ENCODE results near the gene AMH. TPM values are rescaled to one million over a fixed set of nuclear protein-coding genes. Genes with fewer than 3 reads are reported as not detected.

The AMH gene
- total RNA-seq, 1 donor from 2014 or later, result 5.9 TPM

DNA sequence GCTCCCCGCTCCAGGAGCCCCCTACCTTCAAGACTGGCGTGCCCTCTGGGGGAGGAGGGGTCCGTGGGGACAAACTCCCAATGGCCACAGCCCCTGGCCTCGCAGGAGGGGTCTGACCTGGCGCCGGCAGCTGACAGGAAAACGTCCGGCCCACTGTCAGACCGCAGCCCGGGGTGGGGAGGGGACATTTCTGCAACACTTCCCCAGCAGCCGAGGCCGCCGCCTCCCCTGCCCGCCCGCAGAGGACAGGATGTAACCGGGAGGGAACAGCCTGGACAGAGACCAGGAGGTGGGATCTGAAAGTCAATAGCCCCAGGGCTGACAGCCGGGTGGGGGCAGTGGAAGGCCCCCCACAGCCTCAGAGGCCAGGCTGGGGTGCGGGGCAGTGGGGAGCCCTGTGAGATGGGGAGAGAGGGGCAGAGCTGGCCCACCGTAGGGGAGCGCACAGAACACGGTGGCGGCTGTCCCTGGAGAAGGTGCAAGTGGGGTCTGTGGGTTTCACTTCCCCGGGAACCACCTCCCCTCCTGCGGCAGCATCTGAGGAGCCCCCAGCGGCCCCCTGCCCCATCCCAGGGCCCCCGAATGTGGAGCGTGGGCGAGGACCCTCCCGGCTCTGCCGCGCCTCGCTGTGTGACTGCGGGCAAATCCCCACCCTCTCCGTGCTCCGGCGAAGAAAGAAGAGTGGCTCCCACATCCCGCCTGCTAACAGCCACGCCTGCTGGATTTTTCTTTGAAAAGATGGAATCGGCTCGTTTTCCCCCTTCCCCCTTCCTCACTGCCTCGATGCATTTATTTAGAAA, 33.1 kb downstream of the AMH start, which contains the start of gene PEAK3:
Gene PEAK3 (minus strand): TSS at position 114 of the 800 bp plus-strand sequence. CDS start 1,244 bp downstream, outside the sequence.
- intact Hi-C loops (cut with micrococcal nuclease), result no loop called here

DNA sequence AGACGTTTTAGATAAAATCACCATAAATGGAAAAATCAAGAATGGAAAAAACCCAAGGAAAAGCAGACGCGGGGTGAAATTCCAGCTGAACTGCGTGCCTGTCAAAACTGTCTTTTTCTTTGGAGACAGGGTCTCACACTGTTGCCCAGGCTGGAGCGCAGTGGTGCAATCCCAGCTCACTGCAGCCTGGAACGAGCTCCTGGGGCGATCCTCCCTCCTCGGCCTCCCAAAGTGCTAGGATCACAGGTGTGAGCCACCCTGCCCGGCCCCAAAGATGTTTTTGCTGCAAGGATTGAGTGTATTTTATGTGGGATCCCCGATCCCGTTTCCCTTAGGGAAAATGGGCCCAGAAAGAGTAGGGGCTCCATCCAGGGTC, 33.7 kb downstream of the AMH start:
- intact Hi-C loops (cut with micrococcal nuclease), result no loop called here

DNA sequence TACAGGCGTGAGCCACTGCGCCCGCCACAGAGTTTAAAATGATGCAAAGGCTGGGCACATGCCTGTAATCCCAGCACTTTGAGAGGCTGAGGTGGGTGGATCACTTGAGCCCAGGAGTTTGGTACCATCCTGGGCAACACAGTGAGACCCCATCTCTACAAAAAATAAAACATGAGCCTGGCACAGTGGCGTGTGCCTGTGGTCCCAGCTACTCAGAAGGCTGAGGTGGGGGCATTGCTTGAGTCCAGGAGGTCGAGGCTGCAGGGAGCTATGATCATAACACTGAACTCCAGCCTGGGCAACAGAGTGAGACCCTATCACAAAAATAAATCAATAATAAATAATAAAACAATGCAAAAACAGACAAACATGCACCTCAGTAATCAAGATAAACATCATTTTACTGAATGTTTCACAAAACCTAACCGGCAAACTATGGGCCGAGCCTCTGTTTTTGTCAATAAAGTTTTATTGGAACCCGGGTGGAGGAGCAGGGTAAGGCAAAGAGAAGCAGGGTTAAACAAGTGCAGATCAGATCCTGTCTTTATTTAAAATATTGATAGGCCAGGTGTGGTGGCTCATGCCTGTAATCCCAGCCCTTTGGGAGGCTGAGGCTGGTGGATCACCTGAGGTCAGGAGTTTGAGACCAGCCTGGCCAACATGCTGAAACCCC, 34.8 kb downstream of the AMH start:
- intact Hi-C loops (cut with micrococcal nuclease), result no loop called here

DNA sequence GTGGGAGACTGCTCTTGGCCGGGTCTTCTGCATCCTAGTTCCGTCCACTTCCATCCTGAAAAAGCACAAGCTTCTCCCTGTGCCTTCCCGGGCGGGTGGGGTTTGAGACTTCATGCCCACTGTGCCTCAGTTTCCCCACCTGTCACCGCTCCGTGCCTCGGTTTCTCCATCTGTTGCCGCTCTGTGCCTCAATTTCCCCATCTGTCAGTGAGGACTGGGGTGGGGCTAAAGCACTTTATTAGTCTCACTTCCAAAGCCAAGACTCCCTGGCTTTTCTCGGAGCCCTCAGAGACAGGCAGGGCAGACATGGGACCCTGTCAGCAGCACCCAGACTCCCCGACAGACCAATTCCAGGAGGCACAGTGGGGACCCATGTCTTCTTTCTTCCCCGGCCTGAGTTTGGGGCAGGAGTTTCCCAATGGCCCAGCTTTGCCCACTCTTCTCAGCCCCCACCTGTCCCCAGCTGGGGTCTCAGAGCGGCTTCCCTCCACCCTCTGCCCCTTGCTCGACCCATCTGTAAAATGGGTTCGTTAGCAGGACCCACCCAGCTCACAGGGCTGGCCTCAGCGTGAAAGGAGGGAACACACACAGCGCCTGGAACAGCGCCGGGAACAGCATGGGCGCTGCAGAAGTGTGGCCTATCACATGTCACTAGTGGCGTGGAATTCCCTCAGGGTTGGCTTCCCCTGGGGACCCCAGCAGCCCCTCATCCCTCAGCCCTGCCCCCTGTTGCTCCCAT, 37.4 kb downstream of the AMH start:
- intact Hi-C loops (cut with micrococcal nuclease), result no loop called here

DNA sequence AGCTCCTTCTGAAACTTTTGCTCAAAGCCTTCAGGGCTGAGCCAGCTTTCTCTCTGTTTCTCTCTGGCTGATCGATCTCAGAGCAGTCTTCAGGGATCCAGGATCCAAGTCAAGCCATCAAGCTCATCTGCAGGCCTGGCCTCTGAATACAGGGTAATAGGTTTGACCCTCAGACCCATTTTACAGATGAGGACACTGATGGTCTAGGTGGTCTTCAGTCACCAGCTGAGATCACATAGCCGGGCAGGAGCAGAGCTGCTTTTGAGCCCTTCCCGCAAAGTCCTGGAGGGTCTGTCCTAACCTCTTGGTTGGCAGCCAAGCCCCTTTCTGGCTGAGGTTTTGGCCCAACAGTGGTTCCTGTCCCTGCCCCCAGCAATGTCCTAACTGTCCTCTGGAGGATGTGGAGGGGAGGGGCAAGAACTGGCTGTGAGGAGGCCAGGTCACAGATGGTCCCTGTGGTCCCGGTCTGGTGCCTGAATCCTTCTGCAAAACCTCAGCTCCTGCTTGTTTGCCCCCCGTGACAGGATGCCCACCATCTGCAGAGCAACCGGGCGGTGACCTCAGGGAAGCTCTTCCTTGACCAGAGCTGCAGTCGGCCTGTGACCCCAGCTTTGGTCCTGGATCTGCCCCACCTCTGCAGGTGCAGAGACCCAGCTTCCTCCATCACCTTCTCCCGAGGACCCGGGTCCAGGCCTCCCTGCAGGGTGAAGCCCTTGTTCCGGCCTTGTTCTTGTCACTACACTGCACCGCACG, 38.6 kb downstream of the AMH start:
- intact Hi-C loops (cut with micrococcal nuclease), result no loop called here

DNA sequence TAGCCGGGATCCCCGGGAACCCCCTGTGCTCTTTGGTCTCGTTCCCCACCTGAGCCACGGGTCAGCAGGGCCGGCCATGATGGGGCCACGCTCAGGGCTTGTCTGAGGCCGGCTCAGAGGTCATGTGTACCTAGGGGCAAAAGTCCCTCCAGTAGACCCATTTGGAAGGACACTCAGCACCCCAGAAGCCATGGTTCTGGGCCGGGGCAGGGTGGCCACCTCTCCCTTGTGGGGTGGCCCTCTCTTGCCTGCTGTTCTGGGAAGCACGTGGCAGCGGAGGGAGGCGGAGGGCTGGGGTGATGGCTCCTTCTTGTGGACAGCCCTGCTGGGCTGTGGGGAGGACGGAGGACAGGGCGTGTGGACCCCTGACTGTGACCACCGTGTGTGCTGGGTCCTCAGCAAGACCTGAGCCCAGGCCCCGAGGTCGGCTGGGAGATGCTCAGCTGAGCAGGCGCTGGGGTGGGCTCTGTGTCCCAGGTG, 39.3 kb downstream of the AMH start:
- intact Hi-C loops (cut with micrococcal nuclease), result no loop called here

DNA sequence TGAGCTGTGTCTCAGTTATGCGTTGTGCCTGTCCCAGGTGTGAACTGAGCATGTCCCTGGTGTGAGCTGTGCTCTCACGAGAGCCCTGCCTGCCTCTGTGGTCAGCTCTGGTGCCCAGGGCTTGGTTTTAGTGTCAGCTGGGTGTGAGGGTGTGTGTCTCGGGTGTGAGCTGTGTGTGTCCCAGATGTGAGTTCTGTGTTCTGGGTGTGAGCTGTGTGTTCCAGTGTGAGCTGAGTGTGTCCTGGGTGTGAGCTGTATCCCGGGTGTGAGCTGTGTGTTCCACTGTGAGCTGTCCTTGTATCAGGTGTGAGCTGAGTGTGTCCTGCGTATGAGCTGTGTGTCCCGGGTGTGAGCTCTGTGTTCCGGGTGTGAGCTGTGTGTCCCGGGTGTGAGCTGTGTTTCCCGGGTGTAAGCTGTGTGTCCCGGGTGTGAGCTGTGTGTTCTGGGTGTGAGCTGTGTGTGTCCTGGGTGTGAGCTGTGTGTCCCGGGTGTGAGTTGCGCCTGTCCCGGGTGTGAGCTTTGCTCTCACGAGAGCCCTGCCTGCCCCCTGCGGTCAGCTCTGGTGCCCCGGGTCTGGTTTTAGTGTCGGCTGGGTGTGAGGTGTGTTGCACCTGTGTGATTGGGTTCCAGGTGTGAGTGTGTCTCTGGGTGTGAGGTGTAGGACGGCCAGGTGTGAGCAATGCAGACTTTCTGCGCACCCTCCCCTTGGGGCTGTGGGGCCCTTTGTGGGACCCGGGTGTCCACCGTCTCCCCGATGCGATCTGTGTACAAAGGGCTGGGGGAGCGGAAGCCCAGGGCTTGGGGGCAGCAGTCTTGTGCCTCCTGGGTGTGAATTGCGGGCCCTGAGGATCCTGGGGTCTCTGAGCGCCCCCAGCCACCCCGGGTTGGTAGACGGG, 39.9 kb downstream of the AMH start:
- intact Hi-C loops (cut with micrococcal nuclease), result no loop called here

DNA sequence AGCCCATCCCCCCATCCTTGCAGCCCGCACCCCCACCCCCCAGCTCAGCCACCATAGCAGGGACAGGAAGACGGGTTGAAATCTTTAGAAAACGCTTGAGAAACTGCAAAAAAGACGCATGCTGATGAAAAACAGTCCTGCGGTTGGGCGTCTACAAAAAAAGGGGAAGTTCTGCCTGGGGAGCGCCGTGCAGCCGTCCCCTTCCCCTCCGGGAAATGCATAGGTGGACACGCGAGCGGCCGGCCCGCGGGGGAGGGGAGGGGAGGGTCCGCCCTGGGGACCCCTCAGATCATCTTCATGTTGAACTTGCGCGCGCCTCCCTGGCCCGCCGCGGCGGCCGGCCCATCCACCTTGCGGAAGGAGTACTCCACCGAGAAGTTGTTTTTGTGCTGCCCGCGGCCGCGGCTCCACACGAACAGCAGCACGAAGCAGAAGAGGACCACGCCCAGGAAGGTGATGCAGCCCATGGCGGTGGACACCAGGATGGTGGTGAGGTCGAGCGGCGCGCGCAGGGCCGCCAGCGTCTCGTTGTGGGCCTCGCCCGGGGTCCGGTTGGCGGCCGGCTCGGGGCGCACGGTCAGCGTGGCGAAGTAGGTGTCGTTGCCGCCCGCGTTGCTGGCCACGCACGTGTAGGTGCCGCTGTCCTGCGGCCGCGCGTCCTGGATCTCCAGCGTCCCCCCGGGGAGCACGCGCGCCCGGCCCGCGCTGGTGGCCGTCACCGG, 40.8 kb downstream of the AMH start:
- intact Hi-C loops (cut with micrococcal nuclease), result no loop called here

DNA sequence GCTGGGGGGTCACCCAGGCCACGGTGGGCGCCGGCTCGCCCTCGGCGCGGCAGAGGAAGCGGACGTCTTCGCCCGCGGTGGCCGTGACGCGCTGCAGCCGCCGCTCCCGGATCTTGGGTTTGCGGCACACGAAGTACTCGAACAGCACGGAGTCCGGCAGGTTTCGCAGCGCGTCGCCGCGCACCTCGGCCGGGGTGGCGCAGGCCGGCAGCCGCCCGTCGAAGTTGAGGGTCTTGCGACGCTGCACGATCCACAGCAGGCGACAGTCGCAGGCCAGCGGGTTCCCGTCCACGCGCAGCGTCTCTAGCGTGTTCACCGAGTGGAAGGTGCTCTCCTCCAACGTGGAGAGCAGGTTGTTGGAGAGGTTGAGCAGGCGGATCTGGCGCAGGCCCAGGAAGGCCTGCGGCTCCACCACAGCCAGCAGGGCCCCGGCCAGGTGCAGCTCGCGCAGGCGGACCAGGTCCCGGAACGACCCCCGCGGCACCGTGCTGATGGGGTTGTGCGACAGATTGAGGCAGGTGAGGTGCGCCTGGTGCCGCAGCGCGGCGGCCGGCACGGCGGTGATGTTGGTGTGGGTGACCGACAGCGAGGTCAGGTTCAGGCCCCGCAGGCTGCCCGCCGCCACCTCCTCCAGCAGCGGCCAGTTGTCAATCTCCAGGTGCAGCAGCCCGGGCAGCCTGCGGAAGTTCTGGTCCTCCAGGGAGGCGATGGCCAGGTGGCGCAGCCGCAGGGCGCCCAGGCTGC, 41.5 kb downstream of the AMH start:
- intact Hi-C loops (cut with micrococcal nuclease), result no loop called here

DNA sequence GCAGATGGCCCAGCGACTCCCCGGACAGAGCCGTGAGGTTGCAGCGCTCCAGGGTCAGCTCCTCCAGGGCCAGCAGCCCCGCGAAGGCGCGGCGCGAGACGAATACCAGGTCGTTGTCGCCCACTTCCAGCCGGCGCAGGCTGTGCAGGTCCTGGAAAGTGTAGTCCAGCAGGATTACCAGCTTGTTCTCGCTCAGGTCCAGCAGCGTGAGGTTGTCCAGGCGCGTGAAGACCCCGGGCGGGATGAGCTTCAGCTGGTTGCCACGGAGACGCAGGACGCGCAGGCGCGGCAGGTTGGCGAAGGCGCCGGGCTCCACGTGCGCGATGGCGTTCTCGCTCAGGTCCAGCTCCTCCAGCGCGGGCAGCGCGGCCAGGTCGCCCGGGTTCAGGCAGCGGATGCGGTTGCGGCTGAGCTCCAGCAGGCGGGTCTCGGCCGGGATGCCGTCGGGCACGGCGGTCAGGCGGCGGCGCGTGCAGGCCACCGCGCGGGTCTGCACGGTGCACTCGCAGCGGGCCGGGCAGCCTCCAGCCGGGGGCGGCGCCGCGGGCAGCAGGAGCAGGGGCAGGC, 42.1 kb downstream of the AMH start:
- intact Hi-C loops (cut with micrococcal nuclease), result no loop called here

DNA sequence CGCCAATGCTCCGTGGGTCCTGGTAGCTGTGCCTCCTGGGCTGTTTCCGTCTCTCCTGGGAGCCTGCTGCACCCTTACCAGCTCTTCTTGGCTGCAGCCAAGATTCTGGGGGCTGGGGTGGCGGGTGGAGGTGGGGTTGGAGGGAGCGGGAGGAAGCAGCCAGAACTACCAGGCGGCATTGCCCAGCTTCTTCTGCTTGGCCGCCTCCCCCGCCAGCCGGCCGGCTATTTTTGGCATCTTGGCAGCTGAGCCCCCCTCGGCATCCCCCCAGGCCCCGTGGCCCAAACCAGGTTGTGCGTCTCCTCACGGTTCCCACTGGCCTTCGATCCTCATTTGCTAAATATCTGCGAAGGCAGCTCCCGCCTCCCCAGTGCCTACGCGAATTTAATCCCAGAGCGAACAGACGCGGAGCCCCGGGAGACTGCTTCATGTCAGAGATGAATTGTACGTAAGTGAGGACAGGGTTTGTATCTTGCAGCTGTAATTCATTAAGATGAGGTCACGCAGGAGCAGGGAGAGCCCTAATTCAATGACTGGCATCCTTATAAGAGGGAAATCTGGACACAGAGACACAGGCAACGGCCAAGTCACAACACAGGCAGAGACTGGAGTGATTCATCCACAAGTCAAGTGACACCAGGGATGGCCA, 45.7 kb downstream of the AMH start:
- intact Hi-C loops (cut with micrococcal nuclease), result no loop called here

DNA sequence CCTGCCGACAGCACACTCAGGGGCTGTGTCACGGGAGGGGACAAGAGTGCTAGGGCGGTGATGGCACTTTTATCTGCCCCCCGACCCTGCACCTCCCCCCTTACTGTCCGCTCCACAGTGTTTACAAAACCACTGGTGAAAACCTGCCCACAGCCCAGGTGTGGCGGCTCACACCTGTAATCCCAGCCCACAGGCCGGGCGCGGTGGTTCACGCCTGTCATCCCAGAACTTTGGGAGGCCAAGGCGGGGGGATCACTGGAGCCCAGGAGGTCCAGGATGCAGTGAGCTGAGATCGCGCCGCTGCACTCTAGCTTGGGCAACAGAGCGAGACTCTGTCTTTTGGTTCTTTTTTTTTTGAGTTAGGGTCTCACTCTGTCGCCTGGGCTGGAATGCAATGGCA, 47.0 kb downstream of the AMH start:
- intact Hi-C loops (cut with micrococcal nuclease), result no loop called here

DNA sequence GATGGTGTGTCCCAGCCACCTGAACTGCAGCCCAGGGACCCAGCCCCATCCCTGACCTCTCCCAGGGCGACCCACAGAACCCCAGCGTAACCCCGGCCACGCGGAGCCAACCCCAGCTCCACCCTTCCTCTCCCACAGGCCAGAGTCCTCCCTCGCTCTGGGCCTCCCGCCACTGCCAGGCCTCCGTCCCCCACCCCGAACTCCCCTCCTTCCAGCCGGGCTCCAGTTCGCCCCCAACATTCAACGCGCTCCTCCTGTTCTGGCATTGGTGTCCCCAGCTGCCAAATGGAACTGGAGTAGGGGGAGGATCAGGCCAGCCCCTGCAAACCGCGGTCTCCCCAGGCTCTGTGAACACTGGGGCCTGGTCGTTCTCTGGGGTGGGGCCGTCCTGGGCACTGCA, 51.4 kb downstream of the AMH start:
- intact Hi-C loops (cut with micrococcal nuclease), result no loop called here

Other genes with a start within 250 kb of the AMH start
- 50.1 and 56.1 TPM in 2 replicates for gene BTBD2, start 233.6 kb upstream of the AMH start, total RNA-seq
- gene MKNK2, start 198.1 kb upstream of the AMH start, total RNA-seq, result 190 TPM in 2 replicates
- gene MOB3A, start 153.0 kb upstream of the AMH start, total RNA-seq, result 228 and 239 TPM in 2 replicates
- gene IZUMO4, start 152.4 kb upstream of the AMH start, total RNA-seq, result 7.3 and 8.9 TPM in 2 replicates
- 104 and 113 TPM in 2 replicates for gene AP3D1, start 97.8 kb upstream of the AMH start, total RNA-seq
- 67.1 and 72.3 TPM in 2 replicates for gene DOT1L, start 85.4 kb upstream of the AMH start, total RNA-seq
- gene PLEKHJ1, start 13.0 kb upstream of the AMH start, total RNA-seq, result 72.5 and 74.4 TPM in 2 replicates
- 135 and 147 TPM in 2 replicates for gene SF3A2, start 12.5 kb upstream of the AMH start, total RNA-seq
- 0.16 and 0.45 TPM in 2 replicates for gene JSRP1, start 7.1 kb downstream of the AMH start, total RNA-seq
- 0.82 and 0.84 TPM in 2 replicates for gene PEAK3, start 32.9 kb downstream of the AMH start, total RNA-seq
- gene LINGO3, start 58.8 kb downstream of the AMH start, total RNA-seq, result 0.23 and 0.41 TPM in 2 replicates
- 148 and 150 TPM in 2 replicates for gene LSM7, start 79.3 kb downstream of the AMH start, total RNA-seq
- gene SPPL2B, start 79.4 kb downstream of the AMH start, total RNA-seq, result 76.4 and 78.1 TPM in 2 replicates
- not detected in 2 replicates for gene TMPRSS9, start 110.9 kb downstream of the AMH start, total RNA-seq
- 79.3 and 81.5 TPM in 2 replicates for gene TIMM13, start 178.3 kb downstream of the AMH start, total RNA-seq
- gene LMNB2, start 207.6 kb downstream of the AMH start, total RNA-seq, result 102 and 107 TPM in 2 replicates
- gene GADD45B, start 226.8 kb downstream of the AMH start, total RNA-seq, result 38.8 and 40.1 TPM in 2 replicates

Data from T-helper 2 cell treated with Interferon-gamma antibody and Interleukin-4, amounts not matched to agents 100 ng/mL and 5 ng/mL, for 36 hours (primary cell).